GM12878 (cell line): ENCODE measurements around the gene SLX9. TPM values are rescaled to one million over a fixed set of nuclear protein-coding genes. Genes with fewer than 3 reads are reported as not detected.

ENCODE experiments used
- ATAC-seq: fragments of 200-7000 bp; cut with Tn5 transposase; 3 replicates; pipeline ENCODE4 v1.9.1; 2020; ENCODE audit warnings: mild to moderate bottlenecking, moderate library complexity
- BruUV-seq: library from RNA; stranded (reverse); fragments of 400-500 nt; replicated peaks from 2 replicates; lab custom pipeline; 2021; lab: Mats Ljungman, UMichigan
- CTCF ChIA-PET: fragments of 300-600 bp; sonication (Branson Sonifier 250); formaldehyde crosslinking; extraction: SDS; loops from one replicate; lab custom pipeline; 2021; ENCODE audit warnings: inconsistent platforms; lab: Yijun Ruan, JAX
- POLR2A ChIA-PET: fragments of 350-600 bp; formaldehyde crosslinking; extraction: SDS; loops from one replicate; lab custom pipeline; 2021; ENCODE audit warnings: inconsistent platforms; lab: Charles Lee
- RAD21 ChIA-PET: fragments of 300-600 bp; sonication (Branson Sonifier 250); formaldehyde crosslinking; loops from one replicate; lab custom pipeline; 2023; ENCODE audit warnings: antibody characterized with exemption; ENCODE audit not compliant: unreplicated experiment; lab: Charles Lee
- SMC1A ChIA-PET: fragments of 300-600 bp; sonication (Branson Sonifier 250); formaldehyde crosslinking; loops from one replicate; lab custom pipeline; 2023; ENCODE audit not compliant: unreplicated experiment, uncharacterized antibody; lab: Charles Lee
- DNase-seq: peaks from one replicate; pipeline ENCODE4 v3.0.0-alpha.2; 2011; ENCODE audit warnings: low read depth, low spot score
- FAIRE-seq: peaks from 3 replicates; lab custom pipeline; 2011; peaks lifted over from hg19 to GRCh38; lab: Jason Lieb, UNC
- H2AFZ ChIP-seq: 2 replicates; pipeline ENCODE4 v1.6.0; 2011; ENCODE audit warnings: low read depth, low read length, control low read depth; ENCODE audit not compliant: control insufficient read depth
- H3K27ac ChIP-seq: 2 replicates; pipeline ENCODE4 v1.5.1; 2011; ENCODE audit warnings: control low read depth; ENCODE audit not compliant: control insufficient read depth, insufficient read depth
- H3K27me3 ChIP-seq, 2 experiments: replicated peaks in 1 of 2; 2 replicates each; pipeline versions ENCODE4 v1.6.0 to v1.6.1; 2011; ENCODE audit warnings: low read length in 1 of 2; ENCODE audit not compliant: control insufficient read depth in 2 of 2, insufficient read depth in 2 of 2
- H3K36me3 ChIP-seq, 2 experiments: 2 replicates each; pipeline ENCODE4 v1.5.1; 2011; ENCODE audit warnings: low read length in 1 of 2; ENCODE audit not compliant: control insufficient read depth in 2 of 2, insufficient read depth in 2 of 2
- H3K4me1 ChIP-seq: 2 replicates; pipeline ENCODE4 v1.6.1; 2011; ENCODE audit warnings: mild to moderate bottlenecking, low read length, moderate library complexity, mixed read lengths; ENCODE audit not compliant: control insufficient read depth, insufficient read depth
- H3K4me2 ChIP-seq: 2 replicates; pipeline ENCODE4 v1.6.0; 2011; ENCODE audit warnings: control low read depth; ENCODE audit not compliant: control insufficient read depth, insufficient read depth
- H3K4me3 ChIP-seq: fragments of 200-600 bp; sonication (generic); 2 replicates; pipeline ENCODE4 v1.5.1; 2016
- H3K79me2 ChIP-seq: 2 replicates; pipeline ENCODE4 v1.6.0; 2011; ENCODE audit warnings: low read length; ENCODE audit not compliant: control insufficient read depth, insufficient read depth
- H3K9ac ChIP-seq: 2 replicates; pipeline ENCODE4 v1.8.0; 2011; ENCODE audit warnings: low read length, control low read depth, mixed read lengths; ENCODE audit not compliant: control insufficient read depth, insufficient read depth
- H3K9me3 ChIP-seq: replicated peaks from 3 replicates; pipeline ENCODE4 v1.5.1; 2011; ENCODE audit warnings: mild to moderate bottlenecking, low read length; ENCODE audit not compliant: control insufficient read depth, insufficient read depth
- H4K20me1 ChIP-seq: 2 replicates; pipeline ENCODE4 v1.6.0; 2011; ENCODE audit not compliant: control insufficient read depth, insufficient read depth
- BCL3 ChIP-seq: IDR thresholded peaks from 2 replicates; pipeline ENCODE4 v1.6.1; 2011; ENCODE audit warnings: borderline replicate concordance, low read depth, mild to moderate bottlenecking, moderate library complexity, low read length; ENCODE audit not compliant: insufficient read depth, poor library complexity, severe bottlenecking
- HDAC6 ChIP-seq: fragments of 200-600 bp; sonication (generic); IDR thresholded peaks from one replicate; pipeline ENCODE4 v1.8.0; 2017; ENCODE audit warnings: antibody characterized with exemption; ENCODE audit not compliant: unreplicated experiment
- MYC ChIP-seq: IDR thresholded peaks from 2 replicates; pipeline ENCODE4 v1.6.1; 2011; ENCODE audit warnings: mild to moderate bottlenecking, low read length, moderate library complexity, inconsistent platforms; ENCODE audit not compliant: insufficient read depth, insufficient replicate concordance, insufficient read length, severe bottlenecking
- NR2C1 ChIP-seq: fragments of 450-650 bp; IDR thresholded peaks from 2 replicates; pipeline ENCODE4 v1.6.1; 2017; ENCODE audit warnings: antibody characterized with exemption, mild to moderate bottlenecking, moderate library complexity
- PAX8 ChIP-seq: fragments of 450-650 bp; IDR thresholded peaks from 2 replicates; pipeline ENCODE4 v1.6.1; 2017; ENCODE audit warnings: mild to moderate bottlenecking, moderate library complexity
- RELA ChIP-seq: fragments of 450-650 bp; IDR thresholded peaks from 2 replicates; pipeline ENCODE4 v1.8.0; 2014; ENCODE audit warnings: borderline replicate concordance; ENCODE audit not compliant: partially characterized antibody
- ZNF207 ChIP-seq: fragments of 450-650 bp; IDR thresholded peaks from 2 replicates; pipeline ENCODE4 v1.6.1; 2014; ENCODE audit warnings: antibody characterized with exemption, mild to moderate bottlenecking, borderline replicate concordance
- ZNF622 ChIP-seq: fragments of 450-650 bp; IDR thresholded peaks from 2 replicates; pipeline ENCODE4 v1.6.1; 2017; ENCODE audit warnings: mild to moderate bottlenecking, inconsistent platforms
- WGBS: methylation state at CpG from one replicate; pipeline ENCODE4 v1.1.6; 2016; ENCODE audit warnings: low lambda C conversion rate; ENCODE audit not compliant: insufficient replicate concordance, insufficient coverage; ENCODE audit errors: missing lambda C conversion rate; 5-methylcytosine and 5-hydroxymethylcytosine counted together
- in situ Hi-C: fragments of 300-500 bp; cut with MboI; formaldehyde crosslinking; loops from 9 replicates; pipeline ENCODE4 v1.14.3; 2018; ENCODE audit warnings: mixed read lengths
- intact Hi-C: fragments of 100-400 bp; cut with micrococcal nuclease; formaldehyde crosslinking; loops from one replicate; pipeline ENCODE4 v1.14.2; 2022; ENCODE audit not compliant: unreplicated experiment
- polyA plus RNA-seq, 11 experiments: library from polyadenylated mRNA; depleted of rRNA in 4 of 11; unstranded in 6 of 11; stranded (reverse) in 5 of 11; fragments of >200 nt; fragmentation: Nextera tagmentation in 4 of 11; fragmentation: Illumina TruSeq in 1 of 11; extraction: Ambion mirVana in 4 of 11; extraction: Trizol in 1 of 11; gene quantifications; 1 replicate in 1 of 11; 2 replicates in 10 of 11; pipeline versions ENCODE4 v1.2.1 to v1.2.3, GENCODE V29; 2011 to 2016; ENCODE audit warnings: inconsistent platforms in 2 of 11, missing spikeins in 2 of 11, low read depth in 1 of 11
- total RNA-seq, 4 experiments: library from RNA; depleted of rRNA in 3 of 4; stranded (reverse); fragments of >200 nt in 3 of 4; fragmentation: Illumina TruSeq in 1 of 4; extraction: Trizol in 1 of 4; gene quantifications; 2 replicates each; pipeline versions ENCODE4 v1.2.1 to v1.2.3, GENCODE V29; 2013 to 2021
- TF ChIP-seq, protein P1 (sequence below): fragments of 450-650 bp; conservative IDR thresholded peaks from 2 replicates; pipeline ENCODE4 v1.6.1; 2017; ENCODE audit warnings: mild to moderate bottlenecking, moderate library complexity
- TF ChIP-seq, protein P2 (sequence below), 3 experiments: IDR thresholded peaks in 2 of 3; conservative IDR thresholded peaks in 1 of 3; 2 replicates each; pipeline ENCODE4 v1.5.1; 2011; ENCODE audit warnings: low read depth in 3 of 3, low read length in 3 of 3, mild to moderate bottlenecking in 3 of 3, control low read depth in 2 of 3, moderate library complexity in 2 of 3, inconsistent platforms in 1 of 3, mixed read lengths in 1 of 3; ENCODE audit not compliant: control insufficient read depth in 2 of 3, insufficient read depth in 1 of 3; ENCODE audit errors: extremely low read depth in 1 of 3

SLX9 gene
- total and polyA plus RNA-seq, 10 of the 15 experiments (the other 5 are each of a cell fraction or from before 2014, with no cell fraction given): 0.69 to 81.3 (median 33.9) TPM

DNA sequence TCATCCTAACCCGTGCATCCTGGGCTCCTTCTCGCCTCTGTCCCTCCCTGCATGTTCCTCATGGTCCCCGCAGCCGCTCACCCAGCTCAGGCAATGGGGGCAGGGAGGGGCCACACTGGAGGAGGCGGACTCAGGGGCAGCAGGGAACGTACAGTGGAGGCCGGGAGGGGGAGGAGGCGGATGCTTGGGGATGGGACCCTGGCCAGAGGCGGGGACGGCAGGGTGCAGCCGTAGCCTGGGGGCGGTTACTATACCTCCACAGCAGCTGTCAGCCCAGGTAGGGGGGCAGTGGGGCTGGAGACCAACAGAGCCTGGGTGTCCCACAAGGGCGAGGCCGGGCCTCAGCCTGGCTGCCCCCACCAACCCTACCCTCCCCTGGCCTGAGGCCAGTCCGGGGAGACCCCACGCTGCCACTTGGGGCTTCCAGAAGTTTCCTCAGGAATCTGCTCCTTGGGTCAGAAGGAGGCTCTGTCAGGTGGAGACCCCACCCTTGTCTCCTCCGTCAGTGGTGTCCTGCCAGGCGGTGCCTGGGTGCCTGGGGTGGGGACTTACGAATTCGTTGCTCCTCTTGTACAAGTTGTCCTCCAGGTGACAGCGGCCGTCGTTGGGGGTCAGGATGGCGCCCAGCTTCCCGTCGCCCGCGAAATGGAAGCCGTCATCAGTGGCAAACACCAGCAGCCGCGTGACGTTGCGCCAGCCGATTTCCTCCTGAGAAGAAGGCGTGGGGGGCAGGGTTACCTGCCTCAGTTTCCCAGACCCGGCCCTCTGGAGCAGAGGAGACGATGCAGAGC, 39.9 kb upstream of the SLX9 start (continued):
- no peak for TF ChIP-seq HDAC6
- TF ChIP-seq, all 136 proteins: peak for 0

DNA sequence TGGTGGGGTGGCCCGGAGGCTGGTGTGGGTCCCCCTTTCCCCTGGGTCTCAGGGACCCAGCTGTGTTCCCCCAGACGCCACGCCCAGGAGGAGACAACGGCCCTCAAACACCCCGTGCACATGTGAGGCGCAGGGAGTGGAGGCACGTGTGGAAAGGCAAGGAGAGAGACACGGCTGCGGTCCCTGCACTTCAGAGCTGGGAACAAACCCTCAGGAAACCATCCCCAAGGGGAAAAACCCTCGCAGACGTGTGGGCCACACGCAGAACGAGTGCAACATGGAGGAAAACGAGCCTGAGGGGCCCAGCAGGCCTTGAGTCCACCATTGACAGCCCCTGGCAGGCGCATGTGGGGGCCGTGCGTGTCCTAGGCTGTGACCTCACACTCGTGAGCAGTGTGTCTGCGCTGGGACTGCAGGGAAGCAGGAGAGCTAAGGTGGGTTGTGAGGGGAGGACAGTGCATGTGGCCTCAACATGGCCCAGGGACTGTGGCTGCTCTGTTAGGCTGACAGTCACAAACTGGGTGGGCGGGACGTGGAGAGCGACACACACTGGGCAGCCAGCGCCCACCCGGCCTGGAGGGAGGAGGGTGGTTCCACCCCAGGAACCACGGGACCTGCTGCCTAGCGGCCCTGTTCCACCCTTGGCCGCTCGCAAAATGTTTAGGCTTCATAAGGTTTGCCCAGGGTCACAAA, 39.1 kb upstream of the SLX9 start:
- H3K79me2 ChIP-seq: no peaks in the 10 kb centered on the region
- no peak for FAIRE-seq
- TF ChIP-seq NR2C1 (no peak), MYC (no peak), ZNF207 (no peak), RELA (no peak), BCL3 (no peak), PAX8 (no peak), ZNF622 (no peak)
- TF ChIP-seq, protein P1, sequence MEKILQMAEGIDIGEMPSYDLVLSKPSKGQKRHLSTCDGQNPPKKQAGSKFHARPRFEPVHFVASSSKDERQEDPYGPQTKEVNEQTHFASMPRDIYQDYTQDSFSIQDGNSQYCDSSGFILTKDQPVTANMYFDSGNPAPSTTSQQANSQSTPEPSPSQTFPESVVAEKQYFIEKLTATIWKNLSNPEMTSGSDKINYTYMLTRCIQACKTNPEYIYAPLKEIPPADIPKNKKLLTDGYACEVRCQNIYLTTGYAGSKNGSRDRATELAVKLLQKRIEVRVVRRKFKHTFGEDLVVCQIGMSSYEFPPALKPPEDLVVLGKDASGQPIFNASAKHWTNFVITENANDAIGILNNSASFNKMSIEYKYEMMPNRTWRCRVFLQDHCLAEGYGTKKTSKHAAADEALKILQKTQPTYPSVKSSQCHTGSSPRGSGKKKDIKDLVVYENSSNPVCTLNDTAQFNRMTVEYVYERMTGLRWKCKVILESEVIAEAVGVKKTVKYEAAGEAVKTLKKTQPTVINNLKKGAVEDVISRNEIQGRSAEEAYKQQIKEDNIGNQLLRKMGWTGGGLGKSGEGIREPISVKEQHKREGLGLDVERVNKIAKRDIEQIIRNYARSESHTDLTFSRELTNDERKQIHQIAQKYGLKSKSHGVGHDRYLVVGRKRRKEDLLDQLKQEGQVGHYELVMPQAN: no peak
- TF ChIP-seq, protein P2, sequence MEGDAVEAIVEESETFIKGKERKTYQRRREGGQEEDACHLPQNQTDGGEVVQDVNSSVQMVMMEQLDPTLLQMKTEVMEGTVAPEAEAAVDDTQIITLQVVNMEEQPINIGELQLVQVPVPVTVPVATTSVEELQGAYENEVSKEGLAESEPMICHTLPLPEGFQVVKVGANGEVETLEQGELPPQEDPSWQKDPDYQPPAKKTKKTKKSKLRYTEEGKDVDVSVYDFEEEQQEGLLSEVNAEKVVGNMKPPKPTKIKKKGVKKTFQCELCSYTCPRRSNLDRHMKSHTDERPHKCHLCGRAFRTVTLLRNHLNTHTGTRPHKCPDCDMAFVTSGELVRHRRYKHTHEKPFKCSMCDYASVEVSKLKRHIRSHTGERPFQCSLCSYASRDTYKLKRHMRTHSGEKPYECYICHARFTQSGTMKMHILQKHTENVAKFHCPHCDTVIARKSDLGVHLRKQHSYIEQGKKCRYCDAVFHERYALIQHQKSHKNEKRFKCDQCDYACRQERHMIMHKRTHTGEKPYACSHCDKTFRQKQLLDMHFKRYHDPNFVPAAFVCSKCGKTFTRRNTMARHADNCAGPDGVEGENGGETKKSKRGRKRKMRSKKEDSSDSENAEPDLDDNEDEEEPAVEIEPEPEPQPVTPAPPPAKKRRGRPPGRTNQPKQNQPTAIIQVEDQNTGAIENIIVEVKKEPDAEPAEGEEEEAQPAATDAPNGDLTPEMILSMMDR (IDR thresholded peaks at IDR 0.05 in 2 of 3, conservative IDR thresholded peaks at IDR 0.05 in 1 of 3; ENCODE audit: control insufficient read depth in 2 of 3, extremely low read depth in 1 of 3, insufficient read depth in 1 of 3, low read depth in 3 of 3, low read length in 3 of 3): no peak

More for the DNA sequence above, 39.1 kb upstream of the SLX9 start:
- no peak overlapping the region for H2AFZ ChIP-seq
- 90% methylated on average over 28 of the region's 28 CpGs for WGBS
- H3K36me3 ChIP-seq: peaks cover 14 to 59% of the 10 kb centered on the region in 2 experiments
- H3K4me2 ChIP-seq: no peak overlapping the region
- H3K9ac ChIP-seq: no peak overlapping the region
- H4K20me1 ChIP-seq: no peaks in the 10 kb centered on the region
- ChIA-PET CTCF (no interaction called here), RAD21 (no interaction called here), POLR2A (no interaction called here), SMC1A (no interaction called here)
- BruUV-seq: no TSS peak
- H3K9me3 ChIP-seq: no peaks in the 10 kb centered on the region
- no peaks in the 10 kb centered on the region for H3K27me3 ChIP-seq
- no peak for ATAC-seq
- no peak overlapping the region for H3K27ac ChIP-seq
- in situ Hi-C loops: no loop called here
- no peaks in the 10 kb centered on the region for H3K4me1 ChIP-seq
- intact Hi-C loops: no loop called here
- H3K4me3 ChIP-seq: no peak overlapping the region
- DNase-seq: no peak
